ENCODE measurements around the gene GNG8. TPM values are rescaled to one million over a fixed set of nuclear protein-coding genes. Genes with fewer than 3 reads are reported as not detected.

The GNG8 gene
- total RNA-seq, 1 experiment from 2014 or later = not detected

DNA sequence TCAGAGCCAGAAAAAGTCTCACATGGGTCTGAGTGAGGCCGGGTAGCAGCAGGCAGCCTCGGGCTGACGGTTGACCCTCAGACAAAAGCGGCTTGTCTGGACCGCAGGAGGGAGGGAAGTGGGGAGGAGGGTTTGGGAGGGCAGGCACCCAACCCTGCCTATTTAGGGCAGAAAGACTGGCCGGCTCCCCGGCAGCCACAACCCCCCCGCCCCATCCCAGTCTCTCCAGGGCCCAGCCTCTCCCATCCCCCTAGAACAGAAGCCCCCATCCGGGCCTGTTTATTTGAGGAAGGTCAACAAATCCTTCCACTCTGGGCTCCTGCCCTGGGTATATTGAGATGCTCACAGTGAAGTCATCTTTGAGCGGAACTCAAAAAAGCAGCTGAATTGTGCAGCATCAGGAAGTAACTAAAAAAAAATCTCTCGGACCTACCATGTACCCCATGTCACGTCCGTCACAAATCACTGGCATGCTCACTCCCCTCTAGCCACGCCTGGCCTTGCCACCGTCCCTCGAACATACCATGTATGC, 18.7 kb upstream of the GNG8 start:
- Histone ChIP-seq H3K4me3 (replicated peaks in 1 of 2; ENCODE audit: low read depth in 1 of 2, low read length in 2 of 2) (no peak overlapping the region), H3K27ac (ENCODE audit: low read depth, low read length) (no peak overlapping the region), H3K36me3 (ENCODE audit: control insufficient read depth in 1 of 2, insufficient read depth in 2 of 2, low read length in 2 of 2) (no peaks in the 10 kb centered on the region), H3K79me2 (ENCODE audit: insufficient read depth, low read length) (no peaks in the 10 kb centered on the region), H3K4me1 (ENCODE audit: control insufficient read depth in 1 of 2, insufficient read depth in 2 of 2, low read length in 2 of 2) (peaks cover 0 to 4% of the 10 kb centered on the region in 2 experiments; a peak in 2 of 4 replicates), H2AFZ (ENCODE audit: low read depth, low read length, poor library complexity, severe bottlenecking) (no peak overlapping the region), H3K9me3 (ENCODE audit: control insufficient read depth in 1 of 2, insufficient read depth in 1 of 2, low read depth in 1 of 2, low read length in 2 of 2) (no peaks in the 10 kb centered on the region), H3K9me2 (ENCODE audit: insufficient read depth) (no peaks in the 10 kb centered on the region), H3K27me3 (ENCODE audit: insufficient read depth, low read length) (no peaks in the 10 kb centered on the region), H3K9ac (ENCODE audit: low read length) (no peak overlapping the region), H4K20me1 (ENCODE audit: insufficient read depth) (no peaks in the 10 kb centered on the region), H3K4me2 (ENCODE audit: low read length) (no peak overlapping the region)
- no peak for ATAC-seq
- TF ChIP-seq YY1 (IDR thresholded peaks at IDR 0.05; ENCODE audit: extremely low read depth, insufficient replicate concordance, low read depth, low read length) = no peak
- no peak for TF ChIP-seq CEBPB (IDR thresholded peaks at IDR 0.05; ENCODE audit: low read depth)
- TF ChIP-seq SIN3A (IDR thresholded peaks at IDR 0.05; ENCODE audit: low read depth) = no peak
- TF ChIP-seq, protein P1, sequence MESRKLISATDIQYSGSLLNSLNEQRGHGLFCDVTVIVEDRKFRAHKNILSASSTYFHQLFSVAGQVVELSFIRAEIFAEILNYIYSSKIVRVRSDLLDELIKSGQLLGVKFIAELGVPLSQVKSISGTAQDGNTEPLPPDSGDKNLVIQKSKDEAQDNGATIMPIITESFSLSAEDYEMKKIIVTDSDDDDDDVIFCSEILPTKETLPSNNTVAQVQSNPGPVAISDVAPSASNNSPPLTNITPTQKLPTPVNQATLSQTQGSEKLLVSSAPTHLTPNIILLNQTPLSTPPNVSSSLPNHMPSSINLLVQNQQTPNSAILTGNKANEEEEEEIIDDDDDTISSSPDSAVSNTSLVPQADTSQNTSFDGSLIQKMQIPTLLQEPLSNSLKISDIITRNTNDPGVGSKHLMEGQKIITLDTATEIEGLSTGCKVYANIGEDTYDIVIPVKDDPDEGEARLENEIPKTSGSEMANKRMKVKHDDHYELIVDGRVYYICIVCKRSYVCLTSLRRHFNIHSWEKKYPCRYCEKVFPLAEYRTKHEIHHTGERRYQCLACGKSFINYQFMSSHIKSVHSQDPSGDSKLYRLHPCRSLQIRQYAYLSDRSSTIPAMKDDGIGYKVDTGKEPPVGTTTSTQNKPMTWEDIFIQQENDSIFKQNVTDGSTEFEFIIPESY (IDR thresholded peaks at IDR 0.05; ENCODE audit: extremely low read depth, insufficient replicate concordance, low read length) = no peak
- TF ChIP-seq TCF7L2 (IDR thresholded peaks at IDR 0.05; ENCODE audit: borderline replicate concordance, extremely low read depth, insufficient read depth, insufficient read length) = no peak
- TF ChIP-seq EGR1 (IDR thresholded peaks at IDR 0.05; ENCODE audit: low read depth) = no peak
- no peak for TF ChIP-seq EZH2 (IDR thresholded peaks at IDR 0.05)
- TF ChIP-seq, protein P2, sequence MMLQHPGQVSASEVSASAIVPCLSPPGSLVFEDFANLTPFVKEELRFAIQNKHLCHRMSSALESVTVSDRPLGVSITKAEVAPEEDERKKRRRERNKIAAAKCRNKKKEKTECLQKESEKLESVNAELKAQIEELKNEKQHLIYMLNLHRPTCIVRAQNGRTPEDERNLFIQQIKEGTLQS (IDR thresholded peaks at IDR 0.05) = no peak
- TF ChIP-seq, protein P3, sequence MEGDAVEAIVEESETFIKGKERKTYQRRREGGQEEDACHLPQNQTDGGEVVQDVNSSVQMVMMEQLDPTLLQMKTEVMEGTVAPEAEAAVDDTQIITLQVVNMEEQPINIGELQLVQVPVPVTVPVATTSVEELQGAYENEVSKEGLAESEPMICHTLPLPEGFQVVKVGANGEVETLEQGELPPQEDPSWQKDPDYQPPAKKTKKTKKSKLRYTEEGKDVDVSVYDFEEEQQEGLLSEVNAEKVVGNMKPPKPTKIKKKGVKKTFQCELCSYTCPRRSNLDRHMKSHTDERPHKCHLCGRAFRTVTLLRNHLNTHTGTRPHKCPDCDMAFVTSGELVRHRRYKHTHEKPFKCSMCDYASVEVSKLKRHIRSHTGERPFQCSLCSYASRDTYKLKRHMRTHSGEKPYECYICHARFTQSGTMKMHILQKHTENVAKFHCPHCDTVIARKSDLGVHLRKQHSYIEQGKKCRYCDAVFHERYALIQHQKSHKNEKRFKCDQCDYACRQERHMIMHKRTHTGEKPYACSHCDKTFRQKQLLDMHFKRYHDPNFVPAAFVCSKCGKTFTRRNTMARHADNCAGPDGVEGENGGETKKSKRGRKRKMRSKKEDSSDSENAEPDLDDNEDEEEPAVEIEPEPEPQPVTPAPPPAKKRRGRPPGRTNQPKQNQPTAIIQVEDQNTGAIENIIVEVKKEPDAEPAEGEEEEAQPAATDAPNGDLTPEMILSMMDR (IDR thresholded peaks at IDR 0.05 in 2 of 3, conservative IDR thresholded peaks at IDR 0.05 in 1 of 3; ENCODE audit: borderline replicate concordance in 1 of 3, insufficient read depth in 1 of 3, low read depth in 2 of 3, low read length in 2 of 3) = no peak
- TF ChIP-seq ZFX (IDR thresholded peaks at IDR 0.05) = no peak
- TF ChIP-seq, protein P4, sequence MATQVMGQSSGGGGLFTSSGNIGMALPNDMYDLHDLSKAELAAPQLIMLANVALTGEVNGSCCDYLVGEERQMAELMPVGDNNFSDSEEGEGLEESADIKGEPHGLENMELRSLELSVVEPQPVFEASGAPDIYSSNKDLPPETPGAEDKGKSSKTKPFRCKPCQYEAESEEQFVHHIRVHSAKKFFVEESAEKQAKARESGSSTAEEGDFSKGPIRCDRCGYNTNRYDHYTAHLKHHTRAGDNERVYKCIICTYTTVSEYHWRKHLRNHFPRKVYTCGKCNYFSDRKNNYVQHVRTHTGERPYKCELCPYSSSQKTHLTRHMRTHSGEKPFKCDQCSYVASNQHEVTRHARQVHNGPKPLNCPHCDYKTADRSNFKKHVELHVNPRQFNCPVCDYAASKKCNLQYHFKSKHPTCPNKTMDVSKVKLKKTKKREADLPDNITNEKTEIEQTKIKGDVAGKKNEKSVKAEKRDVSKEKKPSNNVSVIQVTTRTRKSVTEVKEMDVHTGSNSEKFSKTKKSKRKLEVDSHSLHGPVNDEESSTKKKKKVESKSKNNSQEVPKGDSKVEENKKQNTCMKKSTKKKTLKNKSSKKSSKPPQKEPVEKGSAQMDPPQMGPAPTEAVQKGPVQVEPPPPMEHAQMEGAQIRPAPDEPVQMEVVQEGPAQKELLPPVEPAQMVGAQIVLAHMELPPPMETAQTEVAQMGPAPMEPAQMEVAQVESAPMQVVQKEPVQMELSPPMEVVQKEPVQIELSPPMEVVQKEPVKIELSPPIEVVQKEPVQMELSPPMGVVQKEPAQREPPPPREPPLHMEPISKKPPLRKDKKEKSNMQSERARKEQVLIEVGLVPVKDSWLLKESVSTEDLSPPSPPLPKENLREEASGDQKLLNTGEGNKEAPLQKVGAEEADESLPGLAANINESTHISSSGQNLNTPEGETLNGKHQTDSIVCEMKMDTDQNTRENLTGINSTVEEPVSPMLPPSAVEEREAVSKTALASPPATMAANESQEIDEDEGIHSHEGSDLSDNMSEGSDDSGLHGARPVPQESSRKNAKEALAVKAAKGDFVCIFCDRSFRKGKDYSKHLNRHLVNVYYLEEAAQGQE (IDR thresholded peaks at IDR 0.05; ENCODE audit: low read depth) = no peak
- TF ChIP-seq, protein P5, sequence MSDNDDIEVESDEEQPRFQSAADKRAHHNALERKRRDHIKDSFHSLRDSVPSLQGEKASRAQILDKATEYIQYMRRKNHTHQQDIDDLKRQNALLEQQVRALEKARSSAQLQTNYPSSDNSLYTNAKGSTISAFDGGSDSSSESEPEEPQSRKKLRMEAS (IDR thresholded peaks at IDR 0.05) = no peak
- no peak for TF ChIP-seq POLR2A (IDR thresholded peaks at IDR 0.05; ENCODE audit: borderline replicate concordance, extremely low read depth, insufficient read depth, insufficient read length)
- TF ChIP-seq POLR2AphosphoS5 (IDR thresholded peaks at IDR 0.05; ENCODE audit: low read depth, low read length) = no peak
- TF ChIP-seq SRF (IDR thresholded peaks at IDR 0.05; ENCODE audit: low read depth) = no peak
- no peak for TF ChIP-seq ELF1 (IDR thresholded peaks at IDR 0.05; ENCODE audit: borderline replicate concordance, low read depth)
- DNase-seq (ENCODE audit: low read depth, low spot score) = no peak
- ChIA-PET CTCF (no interaction called here), POLR2A (no interaction called here), RAD21 (ENCODE audit: low non-redundant PET in 1 of 2, low total read pairs in 2 of 2, uncharacterized antibody in 2 of 2, unreplicated experiment in 2 of 2) (no interaction called here)
- no TSS peak for BruUV-seq (replicated peaks)
- intact Hi-C loops (cut with micrococcal nuclease) = no loop called here

Data from HCT116 (cell line).